CD14-positive monocyte (primary cell): Measurements from ENCODE around the gene TNFAIP8L3. TPM values are rescaled to one million over a fixed set of nuclear protein-coding genes. Genes with fewer than 3 reads are reported as not detected.

Source experiments
- DNase-seq, 3 donors: peaks; one replicate each; pipeline ENCODE4 v3.0.0-alpha.2; 2011 to 2022
- H2AFZ ChIP-seq: 2 replicates; pipeline ENCODE4 v1.6.0; 2012; ENCODE audit warnings: mild to moderate bottlenecking, low read depth, low read length, inconsistent platforms; ENCODE audit not compliant: insufficient read depth, poor library complexity, severe bottlenecking
- H3K27ac ChIP-seq, 2 donors: 1 replicate in 1 of 2; 2 replicates in 1 of 2; pipeline ENCODE4 v1.5.1; 2012 to 2013; ENCODE audit warnings: low read length in 2 of 2, control low read depth in 1 of 2, inconsistent platforms in 1 of 2, low read depth in 1 of 2, mild to moderate bottlenecking in 1 of 2
- H3K27me3 ChIP-seq, 2 donors: one replicate each; pipeline versions ENCODE4 v1.6.0 to v1.6.1; 2011 to 2013; ENCODE audit warnings: low read length in 2 of 2; ENCODE audit not compliant: control insufficient read depth in 2 of 2, insufficient read depth in 2 of 2
- H3K36me3 ChIP-seq, 2 donors: replicated peaks in 1 of 2; 1 replicate in 1 of 2; 2 replicates in 1 of 2; pipeline versions ENCODE4 v1.5.1 to v1.6.1; 2012 to 2013; ENCODE audit warnings: low read length in 2 of 2, control low read depth in 1 of 2, inconsistent platforms in 1 of 2, mild to moderate bottlenecking in 1 of 2; ENCODE audit not compliant: insufficient read depth in 2 of 2, control insufficient read depth in 1 of 2
- H3K4me1 ChIP-seq, 2 donors: 1 replicate in 1 of 2; 2 replicates in 1 of 2; pipeline versions ENCODE4 v1.5.1 to v1.6.1; 2012 to 2013; ENCODE audit warnings: low read length in 2 of 2, control low read depth in 1 of 2, inconsistent platforms in 1 of 2, mild to moderate bottlenecking in 1 of 2, moderate library complexity in 1 of 2; ENCODE audit not compliant: insufficient read depth in 2 of 2, control insufficient read depth in 1 of 2
- H3K4me2 ChIP-seq: replicated peaks from 2 replicates; pipeline ENCODE3; 2012; ENCODE audit warnings: low read length, moderate library complexity, mild to moderate bottlenecking; ENCODE audit not compliant: poor library complexity, severe bottlenecking; ENCODE audit errors: extremely low read depth
- H3K4me3 ChIP-seq, 3 experiments: fragments of 200-600 bp in 1 of 3; sonication (generic) in 1 of 3; replicated peaks in 1 of 3; 1 replicate in 2 of 3; 2 replicates in 1 of 3; pipeline ENCODE4 v1.5.1; 2011 to 2013; ENCODE audit warnings: low read length in 3 of 3, mild to moderate bottlenecking in 3 of 3, control low read depth in 2 of 3, low read depth in 2 of 3, inconsistent platforms in 1 of 3, moderate library complexity in 1 of 3
- H3K79me2 ChIP-seq: 2 replicates; pipeline ENCODE4 v1.6.0; 2012; ENCODE audit warnings: mild to moderate bottlenecking, control low read depth, inconsistent platforms, low read length, moderate library complexity; ENCODE audit not compliant: insufficient read depth
- H3K9ac ChIP-seq: 2 replicates; pipeline ENCODE4 v1.6.0; 2017; ENCODE audit warnings: low read length, mild to moderate bottlenecking; ENCODE audit not compliant: insufficient read depth, poor library complexity, severe bottlenecking
- H3K9me3 ChIP-seq, 2 donors: replicated peaks in 1 of 2; 1 replicate in 1 of 2; 2 replicates in 1 of 2; pipeline versions ENCODE4 v1.5.1 to v1.6.1; 2012 to 2013; ENCODE audit warnings: low read length in 2 of 2, control low read depth in 1 of 2; ENCODE audit not compliant: control insufficient read depth in 1 of 2, insufficient read depth in 1 of 2
- H4K20me1 ChIP-seq: 2 replicates; pipeline ENCODE4 v1.6.0; 2012; ENCODE audit warnings: mild to moderate bottlenecking, low read length, control low read depth, moderate library complexity; ENCODE audit not compliant: insufficient read depth
- H3K27ac Mint-ChIP-seq, 7 donors: one replicate each; pipeline ENCODE4 v1.8.0; 2020; ENCODE audit warnings: mild to moderate bottlenecking in 7 of 7, mixed read lengths in 7 of 7, moderate library complexity in 6 of 7, inconsistent platforms in 2 of 7
- H3K27me3 Mint-ChIP-seq, 3 donors: one replicate each; pipeline ENCODE4 v1.8.0; 2021 to 2022; ENCODE audit warnings: low read depth in 3 of 3, mild to moderate bottlenecking in 3 of 3, mixed read lengths in 3 of 3, moderate library complexity in 3 of 3, inconsistent platforms in 1 of 3
- H3K36me3 Mint-ChIP-seq, 2 donors: one replicate each; pipeline ENCODE4 v1.8.0; 2020; ENCODE audit warnings: mixed read lengths in 2 of 2, inconsistent platforms in 1 of 2, mild to moderate bottlenecking in 1 of 2
- H3K4me1 Mint-ChIP-seq: one replicate; pipeline ENCODE4 v1.8.0; 2020; ENCODE audit warnings: mild to moderate bottlenecking, mixed read lengths
- H3K4me3 Mint-ChIP-seq, 2 donors: one replicate each; pipeline ENCODE4 v1.8.0; 2020; ENCODE audit warnings: mild to moderate bottlenecking in 2 of 2, mixed read lengths in 2 of 2, moderate library complexity in 1 of 2
- H3K9me3 Mint-ChIP-seq, 7 donors: one replicate each; pipeline ENCODE4 v1.8.0; 2020 to 2022; ENCODE audit warnings: mixed read lengths in 7 of 7, mild to moderate bottlenecking in 6 of 7, moderate library complexity in 6 of 7, inconsistent platforms in 2 of 7
- CTCF ChIP-seq: fragments of 200-600 bp; IDR thresholded peaks from one replicate; pipeline ENCODE4 v1.8.0; 2022; ENCODE audit warnings: antibody characterized with exemption, mild to moderate bottlenecking
- WGBS: methylation state at CpG from one replicate; pipeline ENCODE4 v1.1.5; 2013; ENCODE audit warnings: missing lambda C conversion rate; ENCODE audit not compliant: insufficient coverage; 5-methylcytosine and 5-hydroxymethylcytosine counted together
- intact Hi-C, 2 donors: fragments of 100-400 bp; cut with micrococcal nuclease; formaldehyde crosslinking; loops; one replicate each; pipeline versions ENCODE4 v1.15.0 to v1.15.1; 2023
- polyA plus RNA-seq, 3 donors: library from polyadenylated mRNA; depleted of rRNA in 1 of 3; unstranded in 2 of 3; stranded (reverse) in 1 of 3; fragments of 300-500 nt in 2 of 3; fragments of >200 nt in 1 of 3; fragmentation: Illumina TruSeq in 2 of 3; gene quantifications; 1 replicate in 2 of 3; 2 replicates in 1 of 3; pipeline ENCODE4 v1.2.3, GENCODE V29; 2012 to 2021

The TNFAIP8L3 gene
- polyA plus RNA-seq, 3 donors: not detected

- H3K4me3 ChIP-seq: no peak overlapping the region
- Mint-ChIP-seq H3K9me3 (peaks cover 0 to 2% (median 0%) of the 10 kb centered on the region in 7 donors), H3K36me3 (no peaks in the 10 kb centered on the region), H3K4me1 (peaks cover 34% of the 10 kb centered on the region), H3K27ac (no peak overlapping the region), H3K4me3 (no peak overlapping the region), H3K27me3 (peaks cover 11 to 15% (median 14%) of the 10 kb centered on the region in 3 donors)
- H3K4me1 ChIP-seq: peaks cover 18 to 30% of the 10 kb centered on the region in 2 donors
- DNase-seq: no peak
- no peak overlapping the region for H3K4me2 ChIP-seq
- no peak overlapping the region for H2AFZ ChIP-seq
- 88% methylated on average over 1 of the region's 1 CpG for WGBS
- no peak overlapping the region for H3K9ac ChIP-seq
- no peaks in the 10 kb centered on the region for H3K36me3 ChIP-seq
- H3K9me3 ChIP-seq: no peaks in the 10 kb centered on the region
- no peak overlapping the region for H3K27ac ChIP-seq
- H3K27me3 ChIP-seq: no peaks in the 10 kb centered on the region
- H3K79me2 ChIP-seq: no peaks in the 10 kb centered on the region
- intact Hi-C loops: no loop called here
- no peak for TF ChIP-seq CTCF
- H4K20me1 ChIP-seq: no peaks in the 10 kb centered on the region
Observed at GRCh38 chr15:51130344-51130743, 35.6 kb upstream of the TNFAIP8L3 start.

DNA sequence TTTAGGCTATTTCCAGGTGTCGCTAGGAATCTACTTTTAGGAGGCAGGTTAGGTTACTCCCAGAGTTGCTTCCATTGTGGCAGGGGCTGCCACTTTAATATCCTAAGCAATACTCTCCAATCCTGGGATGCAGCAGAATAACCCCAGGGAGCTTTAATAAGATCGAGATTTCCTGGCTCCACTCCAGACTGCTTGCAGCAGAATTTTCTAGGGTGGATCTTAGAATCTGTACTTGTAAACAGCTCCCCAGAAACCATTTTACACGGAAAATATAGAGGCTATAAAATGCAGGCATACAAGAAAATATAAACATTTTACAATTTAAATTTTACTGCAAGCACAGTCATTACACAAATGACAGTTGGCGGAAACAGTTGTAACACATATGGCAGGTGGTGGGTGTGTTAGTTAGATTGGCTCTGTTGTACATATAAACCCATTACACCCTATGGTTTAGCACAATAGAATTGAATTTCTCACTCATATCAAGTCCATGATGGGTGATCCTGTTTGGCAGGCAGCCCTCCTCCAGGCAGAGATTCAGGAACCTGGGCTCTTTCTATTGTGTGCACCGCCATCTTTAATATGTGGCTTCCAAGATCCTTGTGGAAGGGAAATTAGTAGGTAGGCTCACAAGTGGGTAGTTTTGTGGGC lies 35.0 kb upstream of the TNFAIP8L3 start:
- intact Hi-C loops: no loop called here
- Histone ChIP-seq H2AFZ (no peak overlapping the region), H3K4me2 (no peak overlapping the region), H3K27me3 (peaks cover 2 to 4% of the 10 kb centered on the region in 2 donors), H3K4me1 (peaks cover 18 to 30% of the 10 kb centered on the region in 2 donors), H3K36me3 (no peaks in the 10 kb centered on the region), H3K79me2 (no peaks in the 10 kb centered on the region), H4K20me1 (no peaks in the 10 kb centered on the region), H3K9ac (no peak overlapping the region), H3K4me3 (no peak overlapping the region), H3K9me3 (no peaks in the 10 kb centered on the region), H3K27ac (no peak overlapping the region)
- no peak for DNase-seq
- WGBS: 100% methylated on average over 1 of the region's 5 CpGs
- Mint-ChIP-seq H3K4me1 (peaks cover 34% of the 10 kb centered on the region), H3K27ac (no peak overlapping the region), H3K9me3 (peaks cover 0 to 2% (median 0%) of the 10 kb centered on the region in 7 donors), H3K4me3 (no peak overlapping the region), H3K27me3 (peaks cover 13 to 16% (median 15%) of the 10 kb centered on the region in 3 donors), H3K36me3 (no peaks in the 10 kb centered on the region)
- TF ChIP-seq CTCF: no peak
